Measurements from ENCODE around the gene ADCY9. TPM values are rescaled to one million over a fixed set of nuclear protein-coding genes. Genes with fewer than 3 reads are reported as not detected.

ADCY9 gene
- total RNA-seq, 1 donor from 2014 or later, result 1.3 TPM

- ATAC-seq (ENCODE audit: low read depth) (no peak), DNase-seq (no peak)
- intact Hi-C loops (cut with micrococcal nuclease), result no loop called here
- Mint-ChIP-seq H3K27ac (no peak overlapping the region), H3K9me3 (no peaks in the 10 kb centered on the region), H3K27me3 (no peaks in the 10 kb centered on the region), H3K4me1 (no peaks in the 10 kb centered on the region), H3K4me3 (no peak overlapping the region), H3K36me3 (ENCODE audit: low read depth) (no peaks in the 10 kb centered on the region)
- ChIA-PET POLR2A (no interaction called here), CTCF (no interaction called here)
- no peak for TF ChIP-seq CTCF (IDR thresholded peaks at IDR 0.05)
These were observed 112.0 kb downstream of the ADCY9 start for GRCh38 chr16:4004206-4004605.

- ATAC-seq (ENCODE audit: low read depth) (no peak), DNase-seq (no peak)
- Mint-ChIP-seq H3K27me3 (no peaks in the 10 kb centered on the region), H3K36me3 (ENCODE audit: low read depth) (no peaks in the 10 kb centered on the region), H3K4me3 (no peak overlapping the region), H3K9me3 (no peaks in the 10 kb centered on the region), H3K27ac (no peak overlapping the region), H3K4me1 (no peaks in the 10 kb centered on the region)
- TF ChIP-seq CTCF (IDR thresholded peaks at IDR 0.05), result no peak
- ChIA-PET POLR2A (no interaction called here), CTCF (no interaction called here)
- intact Hi-C loops (cut with micrococcal nuclease), result no loop called here
These were observed 112.7 kb downstream of the ADCY9 start for GRCh38 chr16:4003576-4003975.

DNA sequence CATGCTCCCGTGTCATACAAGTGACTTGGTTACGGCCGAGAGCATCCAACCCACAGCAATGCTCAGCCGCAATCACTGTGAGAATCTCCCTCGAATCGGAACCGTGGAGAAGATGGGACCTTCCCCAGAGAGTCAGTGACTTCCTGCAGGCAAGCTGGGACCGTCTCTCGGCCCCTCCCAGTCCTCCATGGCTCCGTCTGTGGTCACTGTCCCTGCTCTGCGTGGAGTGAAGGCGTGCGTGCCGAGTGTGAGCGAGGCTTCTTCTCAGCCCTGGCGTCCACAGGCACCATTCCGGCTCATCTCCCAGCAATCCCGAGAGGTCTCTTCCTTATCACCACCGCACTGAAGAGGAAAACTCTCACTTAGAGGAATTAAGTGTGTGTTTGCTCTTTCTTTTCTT lies 113.1 kb downstream of the ADCY9 start:
- no peak for DNase-seq
- no peak for ATAC-seq (ENCODE audit: low read depth)
- Mint-ChIP-seq H3K4me1 (no peaks in the 10 kb centered on the region), H3K9me3 (no peaks in the 10 kb centered on the region), H3K36me3 (ENCODE audit: low read depth) (no peaks in the 10 kb centered on the region), H3K27me3 (no peaks in the 10 kb centered on the region), H3K27ac (no peak overlapping the region), H3K4me3 (no peak overlapping the region)
- CTCF ChIA-PET, result no interaction called here
- no peak for TF ChIP-seq CTCF (IDR thresholded peaks at IDR 0.05)
- POLR2A ChIA-PET, result no interaction called here
- intact Hi-C loops (cut with micrococcal nuclease), result no loop called here

GRCh38 chr16:4002121-4002520 lies 114.1 kb downstream of the ADCY9 start:
- no peak for TF ChIP-seq CTCF (IDR thresholded peaks at IDR 0.05)
- intact Hi-C loops (cut with micrococcal nuclease), result no loop called here
- Mint-ChIP-seq H3K9me3 (no peaks in the 10 kb centered on the region), H3K27ac (no peak overlapping the region), H3K36me3 (ENCODE audit: low read depth) (no peaks in the 10 kb centered on the region), H3K4me3 (no peak overlapping the region), H3K27me3 (no peaks in the 10 kb centered on the region), H3K4me1 (no peaks in the 10 kb centered on the region)
- ChIA-PET CTCF (no interaction called here), POLR2A (no interaction called here)
- DNase-seq (no peak), ATAC-seq (ENCODE audit: low read depth) (no peak)

GRCh38 chr16:3999479-4000325 lies 116.5 kb downstream of the ADCY9 start:
- POLR2A ChIA-PET, result no interaction called here

More at GRCh38 chr16:3999479-4000325, 116.5 kb downstream of the ADCY9 start:
- no peaks in the 10 kb centered on the region for H3K4me1 Mint-ChIP-seq
- intact Hi-C loops (cut with micrococcal nuclease), result no loop called here
- no peaks in the 10 kb centered on the region for H3K27me3 Mint-ChIP-seq
- no peak for TF ChIP-seq CTCF (IDR thresholded peaks at IDR 0.05)
- DNase-seq (no peak), ATAC-seq (ENCODE audit: low read depth) (no peak)
- no peaks in the 10 kb centered on the region for H3K9me3 Mint-ChIP-seq
- H3K4me3 Mint-ChIP-seq, result no peak overlapping the region
- CTCF ChIA-PET, result no interaction called here
- H3K36me3 Mint-ChIP-seq (ENCODE audit: low read depth), result no peaks in the 10 kb centered on the region
- H3K27ac Mint-ChIP-seq, result no peak overlapping the region

Measured in activated B cell treated with CpG ODN at 0.5 μM for 24 hours (primary cell).